Neural crest cell (in vitro differentiated cells): Measurements from ENCODE around the gene UCN. TPM values are rescaled to one million over a fixed set of nuclear protein-coding genes. Genes with fewer than 3 reads are reported as not detected.

ENCODE experiments used
- DNase-seq: peaks from one replicate; pipeline ENCODE4 v3.0.0; 2021; ENCODE audit warnings: low read depth, mixed read lengths, low spot score
- H3K27ac Mint-ChIP-seq: one replicate; pipeline ENCODE4 v1.8.0; 2021; ENCODE audit warnings: mild to moderate bottlenecking, mixed read lengths; ENCODE audit not compliant: unreplicated experiment
- H3K27me3 Mint-ChIP-seq: 2 replicates; pipeline ENCODE4 v1.8.0; 2021; ENCODE audit warnings: low read depth, mild to moderate bottlenecking, mixed read lengths
- H3K36me3 Mint-ChIP-seq: 2 replicates; pipeline ENCODE4 v1.8.0; 2021; ENCODE audit warnings: low read depth, mild to moderate bottlenecking, mixed read lengths
- H3K4me1 Mint-ChIP-seq: 2 replicates; pipeline ENCODE4 v1.8.0; 2021; ENCODE audit warnings: mixed read lengths
- H3K4me3 Mint-ChIP-seq: one replicate; pipeline ENCODE4 v1.8.0; 2021; ENCODE audit warnings: mild to moderate bottlenecking, mixed read lengths
- H3K9me3 Mint-ChIP-seq: 2 replicates; pipeline ENCODE4 v1.8.0; 2021; ENCODE audit warnings: mixed read lengths
- CTCF ChIP-seq: fragments of 200-600 bp; sonication (generic); conservative IDR thresholded peaks from 2 replicates; pipeline ENCODE4 v1.5.0; 2021; ENCODE audit warnings: antibody characterized with exemption, mild to moderate bottlenecking
- total RNA-seq: library from RNA; stranded (reverse); gene quantifications from 2 replicates; pipeline ENCODE4 v1.2.1, GENCODE V29; 2021

UCN gene
- total RNA-seq, 1 donor from 2014 or later: 1.9 TPM

GRCh38 chr2:27297195-27297594, 11.1 kb downstream of the UCN start:
- no peaks in the 10 kb centered on the region for H3K9me3 Mint-ChIP-seq
- no peak overlapping the region for H3K27ac Mint-ChIP-seq
- no peak for TF ChIP-seq CTCF
- H3K36me3 Mint-ChIP-seq: no peaks in the 10 kb centered on the region
- no peak for DNase-seq
- no peaks in the 10 kb centered on the region for H3K4me1 Mint-ChIP-seq
- H3K27me3 Mint-ChIP-seq: peaks cover 42% of the 10 kb centered on the region
- no peak overlapping the region for H3K4me3 Mint-ChIP-seq

GRCh38 chr2:27296481-27296880, 11.8 kb downstream of the UCN start:
- Mint-ChIP-seq H3K9me3 (no peaks in the 10 kb centered on the region), H3K36me3 (no peaks in the 10 kb centered on the region)
- TF ChIP-seq CTCF: no peak

GRCh38 chr2:27294928-27295327, 13.3 kb downstream of the UCN start:
- H3K4me3 Mint-ChIP-seq: no peak overlapping the region
- H3K27me3 Mint-ChIP-seq: peaks cover 52% of the 10 kb centered on the region
- H3K36me3 Mint-ChIP-seq: no peaks in the 10 kb centered on the region
- TF ChIP-seq CTCF: no peak
- H3K27ac Mint-ChIP-seq: no peak overlapping the region
- no peaks in the 10 kb centered on the region for H3K9me3 Mint-ChIP-seq
- no peak for DNase-seq
- no peaks in the 10 kb centered on the region for H3K4me1 Mint-ChIP-seq

More at GRCh38 chr2:27296481-27296880, 11.8 kb downstream of the UCN start:
- no peak overlapping the region for H3K27ac Mint-ChIP-seq
- DNase-seq: no peak
- H3K4me1 Mint-ChIP-seq: no peaks in the 10 kb centered on the region
- no peak overlapping the region for H3K4me3 Mint-ChIP-seq
- H3K27me3 Mint-ChIP-seq: peaks cover 48% of the 10 kb centered on the region

GRCh38 chr2:27291865-27292264, 16.4 kb downstream of the UCN start:
- H3K27me3 Mint-ChIP-seq: peaks cover 68% of the 10 kb centered on the region
- H3K4me1 Mint-ChIP-seq: no peaks in the 10 kb centered on the region
- no peak for DNase-seq
- TF ChIP-seq CTCF: no peak
- no peaks in the 10 kb centered on the region for H3K9me3 Mint-ChIP-seq
- no peak overlapping the region for H3K27ac Mint-ChIP-seq
- no peak overlapping the region for H3K4me3 Mint-ChIP-seq
- H3K36me3 Mint-ChIP-seq: no peaks in the 10 kb centered on the region

GRCh38 chr2:27290549-27290948, 17.7 kb downstream of the UCN start:
- no peak for DNase-seq
- H3K9me3 Mint-ChIP-seq: no peaks in the 10 kb centered on the region
- no peaks in the 10 kb centered on the region for H3K36me3 Mint-ChIP-seq
- no peak overlapping the region for H3K4me3 Mint-ChIP-seq
- H3K4me1 Mint-ChIP-seq: no peaks in the 10 kb centered on the region
- peaks cover 68% of the 10 kb centered on the region for H3K27me3 Mint-ChIP-seq
- TF ChIP-seq CTCF: no peak
- no peak overlapping the region for H3K27ac Mint-ChIP-seq

- Mint-ChIP-seq H3K4me1 (no peaks in the 10 kb centered on the region), H3K9me3 (no peaks in the 10 kb centered on the region)
- TF ChIP-seq CTCF: no peak
These were observed 19.6 kb downstream of the UCN start for GRCh38 chr2:27288610-27289009.

More at GRCh38 chr2:27288610-27289009, 19.6 kb downstream of the UCN start:
- DNase-seq: no peak
- H3K27ac Mint-ChIP-seq: no peak overlapping the region
- no peak overlapping the region for H3K4me3 Mint-ChIP-seq
- H3K36me3 Mint-ChIP-seq: no peaks in the 10 kb centered on the region
- H3K27me3 Mint-ChIP-seq: peaks cover 81% of the 10 kb centered on the region
